ENCODE data around the gene DGUOK. TPM values are rescaled to one million over a fixed set of nuclear protein-coding genes. Genes with fewer than 3 reads are reported as not detected.
"Not testable (repeated sequence)": the region's sequence is repeated elsewhere in the genome, so short reads cannot be mapped to it uniquely, and the experiment has no call there.

DGUOK gene
- total RNA-seq, 1 experiment from 2014 or later, result 78.5 TPM

DNA sequence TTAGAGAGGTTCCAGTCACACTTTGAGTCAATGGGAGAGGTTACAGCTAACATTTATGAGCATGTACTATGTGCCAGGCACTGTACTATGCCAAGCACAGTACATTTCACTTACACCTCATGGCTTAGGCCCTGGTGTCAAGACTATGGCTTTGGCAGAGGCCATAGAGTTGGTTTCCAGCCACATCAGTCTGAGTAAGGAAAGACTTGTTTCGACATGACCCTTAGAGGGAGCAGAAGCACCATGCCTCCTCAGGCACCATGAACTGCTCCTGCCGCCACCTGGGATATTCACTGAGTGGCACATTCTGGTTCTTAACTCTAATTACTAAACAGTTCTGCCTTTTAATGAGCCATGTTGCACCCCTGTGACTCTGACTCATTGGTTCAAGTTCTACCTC is 12.7 kb downstream of the DGUOK start:
- no peaks in the 10 kb centered on the region for H3K4me1 ChIP-seq (ENCODE audit: control insufficient read depth, insufficient read depth, low read length)
- TF ChIP-seq SIN3A (IDR thresholded peaks at IDR 0.05; ENCODE audit: borderline replicate concordance, insufficient read depth, low read depth, low read length) (no peak), CTCF (IDR thresholded peaks at IDR 0.05) (no peak), POLR2AphosphoS5 (IDR thresholded peaks at IDR 0.05; ENCODE audit: low read depth, low read length) (no peak), REST (IDR thresholded peaks at IDR 0.05; ENCODE audit: insufficient read depth in 1 of 2, low read depth in 2 of 2, low read length in 1 of 2) (no peak), TCF7L2 (IDR thresholded peaks at IDR 0.05; ENCODE audit: low read depth, low read length) (no peak)
- POLR2A ChIA-PET, result no interaction called here
- H3K9me3 ChIP-seq (ENCODE audit: control insufficient read depth, insufficient read depth, low read depth, low read length), result no peaks in the 10 kb centered on the region
- BruUV-seq (replicated peaks), result no TSS peak
- no peak for DNase-seq (ENCODE audit: low read depth, low spot score)
- ATAC-seq, result no peak
- no peak overlapping the region for H3K4me3 ChIP-seq (ENCODE audit: low read depth in 2 of 2, low read length in 2 of 2)
- no peaks in the 10 kb centered on the region for H3K27me3 ChIP-seq (ENCODE audit: control insufficient read depth, insufficient read depth, low read length)
- no peak overlapping the region for H3K27ac ChIP-seq (ENCODE audit: low read length)
- no peaks in the 10 kb centered on the region for H3K36me3 ChIP-seq (ENCODE audit: control insufficient read depth, insufficient read depth, low read length)
- in situ Hi-C loops (cut with HindIII; ENCODE audit: low pct_unique_long_range_greater_than_20kb, low sequenced_read_pairs), result no loop called here
- intact Hi-C loops (cut with micrococcal nuclease; ENCODE audit: unreplicated experiment), result no loop called here
- CTCF ChIA-PET, result no interaction called here

DNA sequence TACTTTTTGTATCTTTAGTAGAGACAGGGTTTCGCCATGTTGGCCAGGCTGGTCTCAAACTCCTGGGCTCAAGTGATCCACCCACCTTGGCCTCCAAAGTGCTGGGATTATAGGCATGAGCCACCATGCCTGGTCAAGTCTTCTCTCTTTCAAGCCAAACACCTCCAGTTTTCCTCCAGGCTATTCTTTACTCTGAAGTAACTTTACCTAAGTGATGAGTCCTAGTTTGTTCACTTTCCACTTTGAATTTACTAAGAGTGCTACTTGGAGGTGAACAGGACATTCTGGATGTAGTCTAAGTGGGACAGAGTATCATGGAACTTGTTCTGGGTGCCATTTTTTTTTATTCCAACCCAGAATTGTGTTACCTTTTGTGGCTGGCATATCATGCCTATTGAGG is 13.4 kb downstream of the DGUOK start:
- BruUV-seq (replicated peaks), result not testable (repeated sequence)

GRCh38 chr2:73942664-73943063 is 16.0 kb downstream of the DGUOK start:
- no peak for DNase-seq (ENCODE audit: low read depth, low spot score)
- Histone ChIP-seq H3K9me3 (ENCODE audit: control insufficient read depth, insufficient read depth, low read depth, low read length) (no peaks in the 10 kb centered on the region), H3K4me3 (ENCODE audit: low read depth in 2 of 2, low read length in 2 of 2) (no peak overlapping the region), H3K4me1 (ENCODE audit: control insufficient read depth, insufficient read depth, low read length) (no peaks in the 10 kb centered on the region), H3K27ac (ENCODE audit: low read length) (no peak overlapping the region), H3K27me3 (ENCODE audit: control insufficient read depth, insufficient read depth, low read length) (no peaks in the 10 kb centered on the region), H3K36me3 (ENCODE audit: control insufficient read depth, insufficient read depth, low read length) (peaks cover 5% of the 10 kb centered on the region; the same call in 1 of the 2 replicates)
- ChIA-PET CTCF (no interaction called here), POLR2A (no interaction called here)
- ATAC-seq, result no peak
- BruUV-seq (replicated peaks), result no TSS peak
- in situ Hi-C loops (cut with HindIII; ENCODE audit: low pct_unique_long_range_greater_than_20kb, low sequenced_read_pairs), result no loop called here
- TF ChIP-seq TCF7L2 (IDR thresholded peaks at IDR 0.05; ENCODE audit: low read depth, low read length) (no peak), SIN3A (IDR thresholded peaks at IDR 0.05; ENCODE audit: borderline replicate concordance, insufficient read depth, low read depth, low read length) (no peak), POLR2AphosphoS5 (IDR thresholded peaks at IDR 0.05; ENCODE audit: low read depth, low read length) (no peak), CTCF (IDR thresholded peaks at IDR 0.05) (no peak)
- intact Hi-C loops (cut with micrococcal nuclease; ENCODE audit: unreplicated experiment), result no loop called here

More for the DNA sequence above, 13.4 kb downstream of the DGUOK start:
- CTCF ChIA-PET; in situ Hi-C loops (cut with HindIII; ENCODE audit: low pct_unique_long_range_greater_than_20kb, low sequenced_read_pairs); H3K36me3 ChIP-seq (ENCODE audit: control insufficient read depth, insufficient read depth, low read length); H3K9me3 ChIP-seq (ENCODE audit: control insufficient read depth, insufficient read depth, low read depth, low read length); intact Hi-C loops (cut with micrococcal nuclease; ENCODE audit: unreplicated experiment); H3K27ac ChIP-seq (ENCODE audit: low read length); H3K27me3 ChIP-seq (ENCODE audit: control insufficient read depth, insufficient read depth, low read length); POLR2A ChIA-PET; ATAC-seq; DNase-seq (ENCODE audit: low read depth, low spot score); H3K4me1 ChIP-seq (ENCODE audit: control insufficient read depth, insufficient read depth, low read length); H3K4me3 ChIP-seq (ENCODE audit: low read depth in 2 of 2, low read length in 2 of 2): not testable (repeated sequence)
